Activated T-cell treated with anti-CD3 and anti-CD28 coated beads for 24 hours (primary cell): ENCODE results near the gene ZFHX2.

Source experiments
- DNase-seq: peaks from one replicate; pipeline ENCODE4 v3.0.0-alpha.2; 2020; ENCODE audit warnings: low read depth

Gene ZFHX2

GRCh38 chr14:23572836-23573235 lies 21.3 kb upstream of the ZFHX2 start:
- DNase-seq = no peak

- no peak for DNase-seq
Observed at GRCh38 chr14:23572524-23572828, 20.9 kb upstream of the ZFHX2 start.

GRCh38 chr14:23571701-23572523 lies 20.3 kb upstream of the ZFHX2 start:
- DNase-seq = no peak

GRCh38 chr14:23570806-23571483 lies 19.4 kb upstream of the ZFHX2 start:
- no peak for DNase-seq

GRCh38 chr14:23569443-23570151 lies 18.0 kb upstream of the ZFHX2 start:
- no peak for DNase-seq

- DNase-seq = no peak
Observed at GRCh38 chr14:23568600-23569331, 17.2 kb upstream of the ZFHX2 start.

GRCh38 chr14:23568021-23568599 lies 16.5 kb upstream of the ZFHX2 start:
- DNase-seq = no peak

- DNase-seq = peak; percentile 85
Observed at GRCh38 chr14:23567186-23568020, 15.8 kb upstream of the ZFHX2 start, which contains the start of gene AP1G2. Gene AP1G2, minus strand, starts transcription at chr14:23567791. Its CDS starts 477 bp downstream, at chr14:23567314.

- no peak for DNase-seq
Observed at GRCh38 chr14:23566778-23567185, 15.2 kb upstream of the ZFHX2 start.

GRCh38 chr14:23566112-23566777 lies 14.7 kb upstream of the ZFHX2 start:
- no peak for DNase-seq

- DNase-seq = no peak
Observed at GRCh38 chr14:23565626-23566025, 14.1 kb upstream of the ZFHX2 start.

GRCh38 chr14:23564876-23565275 lies 13.3 kb upstream of the ZFHX2 start:
- DNase-seq = no peak

- no peak for DNase-seq
Observed at GRCh38 chr14:23564181-23564812, 12.7 kb upstream of the ZFHX2 start.

- DNase-seq = no peak
Observed at GRCh38 chr14:23563473-23564180, 12.1 kb upstream of the ZFHX2 start.

GRCh38 chr14:23562822-23563472 lies 11.4 kb upstream of the ZFHX2 start:
- peak; percentile 45 for DNase-seq

GRCh38 chr14:23561873-23562821 lies 10.6 kb upstream of the ZFHX2 start:
- DNase-seq = no peak

- DNase-seq = no peak
Observed at GRCh38 chr14:23561259-23561658, 9.7 kb upstream of the ZFHX2 start.
